H1 (cell line): ENCODE measurements around the gene MYBPC2. TPM values are rescaled to one million over a fixed set of nuclear protein-coding genes. Genes with fewer than 3 reads are reported as not detected.

Experiments
- USF2 ChIP-seq: IDR thresholded peaks from 2 replicates; pipeline ENCODE4 v1.6.1; 2011; ENCODE audit warnings: low read length, improper control_type of control experiment
- polyA plus RNA-seq, 7 experiments: library from polyadenylated mRNA; depleted of rRNA in 3 of 7; stranded (reverse) in 5 of 7; unstranded in 2 of 7; fragments of >200 nt in 5 of 7; fragments of 200-250 nt in 2 of 7; gene quantifications; 1 replicate in 5 of 7; 2 replicates in 1 of 7; 4 replicates in 1 of 7; pipeline versions ENCODE4 v1.2.1 to v1.2.3, GENCODE V29; 2011 to 2013; ENCODE audit warnings: missing spikeins in 2 of 7, mixed read lengths in 2 of 7
- total RNA-seq: library from RNA; stranded (reverse); fragmentation: NEBNext Ultra II Directional; extraction: Animal tissue kit (Norgen Biotek cat#: 25700); gene quantifications from 2 replicates; pipeline ENCODE4 v1.2.1, GENCODE V29; 2021

Gene MYBPC2
- total and polyA plus RNA-seq, 2 of the 8 experiments (the other 6 are each of a cell fraction or from before 2014, with no cell fraction given), result 1.8 to 3.1 TPM

GRCh38 chr19:50512112-50512998 lies 79.7 kb downstream of the MYBPC2 start (continued):
- no peak for TF ChIP-seq USF2
